Karpas-422 (cell line): Measurements from ENCODE around the gene SAMSN1. TPM values are rescaled to one million over a fixed set of nuclear protein-coding genes. Genes with fewer than 3 reads are reported as not detected.

Source experiments
- DNase-seq: peaks from one replicate; pipeline ENCODE4 v3.0.0-alpha.2; 2015
- H2AFZ ChIP-seq: fragments of 200-600 bp; sonication (generic); 2 replicates; pipeline ENCODE4 v1.6.1; 2014; ENCODE audit warnings: antibody characterized with exemption, low read length, mixed read lengths
- H3K27ac ChIP-seq: fragments of 200-600 bp; sonication (generic); 2 replicates; pipeline ENCODE4 v1.5.1; 2014; ENCODE audit warnings: mild to moderate bottlenecking, low read length, moderate library complexity
- H3K27me3 ChIP-seq: fragments of 200-600 bp; sonication (generic); 2 replicates; pipeline ENCODE4 v1.6.1; 2014; ENCODE audit warnings: low read length, mixed read lengths
- H3K36me3 ChIP-seq: fragments of 200-600 bp; sonication (generic); 2 replicates; pipeline ENCODE4 v1.6.1; 2014; ENCODE audit warnings: low read length, mixed read lengths; ENCODE audit not compliant: insufficient read depth
- H3K4me1 ChIP-seq: fragments of 200-600 bp; sonication (generic); 2 replicates; pipeline ENCODE4 v1.6.1; 2014; ENCODE audit warnings: mild to moderate bottlenecking, low read length, mixed read lengths
- H3K4me2 ChIP-seq: fragments of 200-600 bp; sonication (generic); 2 replicates; pipeline ENCODE4 v1.6.1; 2014; ENCODE audit warnings: low read length, low read depth, mild to moderate bottlenecking; ENCODE audit not compliant: poor library complexity, severe bottlenecking
- H3K4me3 ChIP-seq: fragments of 200-600 bp; sonication (generic); 2 replicates; pipeline ENCODE4 v1.5.1; 2014; ENCODE audit warnings: mild to moderate bottlenecking, antibody characterized with exemption, low read length, mixed read lengths
- H3K79me2 ChIP-seq: fragments of 200-600 bp; sonication (generic); 2 replicates; pipeline ENCODE4 v1.6.1; 2014; ENCODE audit warnings: mild to moderate bottlenecking, low read length, mixed read lengths
- H3K9ac ChIP-seq: fragments of 200-600 bp; sonication (generic); 2 replicates; pipeline ENCODE4 v1.6.0; 2014; ENCODE audit warnings: low read length
- H3K9me2 ChIP-seq: fragments of 200-600 bp; sonication (generic), shearing (Covaris generic); replicated peaks from 2 replicates; pipeline ENCODE4 v1.6.0; 2014; ENCODE audit warnings: mild to moderate bottlenecking, low read length, moderate library complexity; ENCODE audit not compliant: insufficient read depth
- H3K9me3 ChIP-seq: fragments of 300-700, 200-600 bp; sonication (generic); 2 replicates; pipeline ENCODE4 v1.6.1; 2014; ENCODE audit warnings: low read length, mixed read lengths
- H4K20me1 ChIP-seq: fragments of 200-600 bp; sonication (generic); 2 replicates; pipeline ENCODE4 v1.6.1; 2014; ENCODE audit warnings: mild to moderate bottlenecking, antibody characterized with exemption, low read length, low read depth; ENCODE audit not compliant: insufficient read depth
- total RNA-seq: library from RNA; depleted of rRNA; stranded (reverse); fragments of >200 nt; shearing (Covaris generic); gene quantifications from 2 replicates; pipeline ENCODE4 v1.2.3, GENCODE V29; 2014; ENCODE audit warnings: low replicate concordance

The SAMSN1 gene
- total RNA-seq, 1 experiment from 2014 or later, result not detected

GRCh38 chr21:14483296-14483695 lies 62.8 kb downstream of the SAMSN1 start:
- no peaks in the 10 kb centered on the region for H4K20me1 ChIP-seq
- no peak overlapping the region for H3K4me3 ChIP-seq
- H3K79me2 ChIP-seq, result no peaks in the 10 kb centered on the region
- no peak overlapping the region for H3K27ac ChIP-seq
- H3K9ac ChIP-seq, result no peak overlapping the region
- H3K36me3 ChIP-seq, result no peaks in the 10 kb centered on the region
- H3K4me2 ChIP-seq, result no peak overlapping the region
- DNase-seq, result no peak
- H3K9me3 ChIP-seq, result peaks cover 8% of the 10 kb centered on the region; the same call in 1 of the 2 replicates
- H3K9me2 ChIP-seq, result no peaks in the 10 kb centered on the region
- H3K4me1 ChIP-seq, result no peaks in the 10 kb centered on the region
- H2AFZ ChIP-seq, result no peak overlapping the region
- H3K27me3 ChIP-seq, result no peaks in the 10 kb centered on the region

GRCh38 chr21:14482165-14482564 lies 64.0 kb downstream of the SAMSN1 start:
- Histone ChIP-seq H3K36me3 (no peaks in the 10 kb centered on the region), H3K4me2 (no peak overlapping the region), H3K27ac (no peak overlapping the region), H3K27me3 (no peaks in the 10 kb centered on the region), H3K9ac (no peak overlapping the region), H3K9me2 (no peaks in the 10 kb centered on the region), H3K79me2 (no peaks in the 10 kb centered on the region), H3K9me3 (peaks cover 8% of the 10 kb centered on the region; the same call in 1 of the 2 replicates), H3K4me1 (no peaks in the 10 kb centered on the region), H2AFZ (no peak overlapping the region), H4K20me1 (no peaks in the 10 kb centered on the region), H3K4me3 (no peak overlapping the region)
- DNase-seq, result no peak

- H3K36me3 ChIP-seq, result no peaks in the 10 kb centered on the region
- H2AFZ ChIP-seq, result no peak overlapping the region
- no peak overlapping the region for H3K9ac ChIP-seq
- H3K79me2 ChIP-seq, result no peaks in the 10 kb centered on the region
- DNase-seq, result no peak
- no peak overlapping the region for H3K4me2 ChIP-seq
- H3K27ac ChIP-seq, result no peak overlapping the region
- H3K9me3 ChIP-seq, result peaks cover 8% of the 10 kb centered on the region; the same call in 1 of the 2 replicates
- H3K4me3 ChIP-seq, result no peak overlapping the region
- no peaks in the 10 kb centered on the region for H3K4me1 ChIP-seq
- no peaks in the 10 kb centered on the region for H3K9me2 ChIP-seq
- no peaks in the 10 kb centered on the region for H4K20me1 ChIP-seq
- no peaks in the 10 kb centered on the region for H3K27me3 ChIP-seq
These were observed 65.6 kb downstream of the SAMSN1 start for GRCh38 chr21:14480411-14481031.

DNA sequence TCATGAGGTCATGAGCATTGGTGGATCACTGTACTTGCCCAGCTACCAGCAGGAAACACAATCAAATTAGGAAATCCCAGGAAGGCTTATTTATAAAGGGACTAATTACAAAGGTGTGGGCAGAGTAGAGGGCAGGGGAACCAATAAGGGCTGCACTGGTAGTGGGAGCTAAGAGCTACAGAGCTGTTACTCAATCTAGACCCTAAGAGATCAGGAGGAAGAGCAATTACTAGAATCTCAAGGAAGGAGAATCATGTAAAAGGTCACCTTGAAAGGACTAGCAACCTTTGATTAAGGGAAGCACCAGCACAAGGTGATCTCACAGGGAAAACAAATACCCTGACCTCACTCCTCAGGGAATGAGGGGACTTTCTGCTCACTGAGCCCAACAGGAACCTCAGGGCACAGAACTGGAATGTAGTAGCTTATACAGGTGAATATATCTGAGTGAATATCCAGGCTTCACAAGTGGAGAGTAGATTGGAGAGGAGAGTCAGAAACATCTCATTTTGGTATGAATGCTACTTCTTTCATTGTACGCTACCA lies 66.8 kb downstream of the SAMSN1 start:
- H3K36me3 ChIP-seq, result no peaks in the 10 kb centered on the region
- H3K27ac ChIP-seq, result no peak overlapping the region
- no peak overlapping the region for H3K4me3 ChIP-seq
- H3K27me3 ChIP-seq, result no peaks in the 10 kb centered on the region
- no peaks in the 10 kb centered on the region for H4K20me1 ChIP-seq
- H3K4me1 ChIP-seq, result no peaks in the 10 kb centered on the region
- H3K9me2 ChIP-seq, result no peaks in the 10 kb centered on the region
- no peak overlapping the region for H3K9ac ChIP-seq
- H3K4me2 ChIP-seq, result no peak overlapping the region
- H3K9me3 ChIP-seq, result peaks cover 8% of the 10 kb centered on the region; the same call in 1 of the 2 replicates
- no peak overlapping the region for H2AFZ ChIP-seq
- no peaks in the 10 kb centered on the region for H3K79me2 ChIP-seq
- DNase-seq, result no peak

DNA sequence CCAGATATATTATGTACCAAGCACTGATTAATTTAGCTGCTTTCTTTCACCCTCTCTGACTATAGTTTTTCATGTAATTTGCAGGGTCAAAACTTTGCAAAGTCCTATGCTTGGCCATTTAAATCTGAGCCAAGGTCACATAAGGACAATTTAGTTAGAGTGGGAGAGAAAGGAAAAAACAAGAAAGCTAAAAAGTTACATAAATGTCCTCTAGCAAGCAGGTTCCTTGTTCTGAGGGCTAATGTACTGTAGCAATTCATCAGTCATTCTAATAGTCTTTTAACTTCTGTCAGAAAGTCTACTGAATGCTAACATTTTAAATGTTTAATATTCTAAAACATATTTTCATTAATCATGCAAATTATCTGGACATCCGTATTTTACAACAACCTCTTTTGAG lies 68.3 kb downstream of the SAMSN1 start:
- no peaks in the 10 kb centered on the region for H3K79me2 ChIP-seq
- H3K9ac ChIP-seq, result no peak overlapping the region
- H4K20me1 ChIP-seq, result no peaks in the 10 kb centered on the region
- no peak overlapping the region for H3K4me3 ChIP-seq
- no peak overlapping the region for H3K4me2 ChIP-seq
- no peaks in the 10 kb centered on the region for H3K9me2 ChIP-seq
- no peaks in the 10 kb centered on the region for H3K36me3 ChIP-seq
- H3K27ac ChIP-seq, result no peak overlapping the region
- 0 out of 2 replicates have a peak, but pooled peaks cover 3% of the 10 kb centered on the region for H3K9me3 ChIP-seq
- H2AFZ ChIP-seq, result no peak overlapping the region
- DNase-seq, result no peak
- H3K4me1 ChIP-seq, result no peaks in the 10 kb centered on the region
- H3K27me3 ChIP-seq, result no peaks in the 10 kb centered on the region

GRCh38 chr21:14477133-14477532 lies 69.0 kb downstream of the SAMSN1 start:
- no peak overlapping the region for H3K27ac ChIP-seq
- H3K4me3 ChIP-seq, result no peak overlapping the region
- H3K36me3 ChIP-seq, result no peaks in the 10 kb centered on the region
- no peaks in the 10 kb centered on the region for H3K4me1 ChIP-seq
- H3K9me3 ChIP-seq, result 0 out of 2 replicates have a peak, but pooled peaks cover 3% of the 10 kb centered on the region
- H4K20me1 ChIP-seq, result no peaks in the 10 kb centered on the region
- no peaks in the 10 kb centered on the region for H3K79me2 ChIP-seq
- no peak overlapping the region for H2AFZ ChIP-seq
- no peaks in the 10 kb centered on the region for H3K9me2 ChIP-seq
- DNase-seq, result no peak
- H3K27me3 ChIP-seq, result no peaks in the 10 kb centered on the region
- no peak overlapping the region for H3K9ac ChIP-seq
- no peak overlapping the region for H3K4me2 ChIP-seq

DNA sequence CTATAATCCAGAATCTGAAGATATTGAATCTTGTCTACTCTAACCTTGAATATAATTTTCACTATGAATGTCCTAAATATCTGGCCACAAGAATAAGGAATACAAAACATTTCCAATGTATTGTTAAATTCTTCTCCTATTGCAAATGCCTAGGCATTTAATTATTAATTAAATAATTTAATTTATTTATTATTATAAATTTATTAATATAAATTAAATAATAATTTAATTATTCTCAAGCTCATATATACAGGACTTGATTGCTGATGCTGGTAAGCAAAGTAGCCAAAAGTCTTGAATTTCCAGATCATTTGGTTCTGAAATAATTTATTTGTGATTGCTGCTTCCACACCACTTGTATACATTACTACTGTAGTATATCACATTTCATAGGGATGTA lies 71.1 kb downstream of the SAMSN1 start:
- Histone ChIP-seq H3K79me2 (no peaks in the 10 kb centered on the region), H3K9me3 (no peaks in the 10 kb centered on the region; the same call in 1 of the 2 replicates), H3K9ac (no peak overlapping the region), H3K27me3 (no peaks in the 10 kb centered on the region), H3K4me2 (no peak overlapping the region), H3K4me1 (no peaks in the 10 kb centered on the region), H2AFZ (no peak overlapping the region), H3K9me2 (no peaks in the 10 kb centered on the region), H4K20me1 (no peaks in the 10 kb centered on the region), H3K27ac (no peak overlapping the region), H3K36me3 (no peaks in the 10 kb centered on the region), H3K4me3 (no peak overlapping the region)
- no peak for DNase-seq

DNA sequence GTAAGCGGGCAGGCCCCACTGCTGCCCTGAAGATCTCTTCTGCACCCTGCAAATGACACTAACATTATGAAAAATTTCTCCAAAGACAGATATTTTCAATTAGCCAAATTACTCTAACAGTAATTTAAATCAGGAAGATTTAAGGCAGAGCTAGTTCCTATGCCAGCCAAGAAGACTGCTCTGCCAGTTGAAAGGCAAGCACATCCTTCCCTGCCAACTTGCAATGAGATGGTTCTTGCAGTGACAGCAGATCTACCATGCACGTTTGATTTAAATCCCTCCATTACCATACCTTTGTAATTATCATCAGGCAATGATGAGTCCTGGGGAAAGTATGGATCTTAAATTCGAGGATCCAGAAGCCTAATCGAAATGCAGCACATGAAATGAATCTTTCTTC lies 76.5 kb downstream of the SAMSN1 start:
- Histone ChIP-seq H3K79me2 (no peaks in the 10 kb centered on the region), H4K20me1 (no peaks in the 10 kb centered on the region), H3K4me3 (no peak overlapping the region), H2AFZ (no peak overlapping the region), H3K36me3 (no peaks in the 10 kb centered on the region), H3K27me3 (no peaks in the 10 kb centered on the region), H3K27ac (no peak overlapping the region), H3K4me2 (no peak overlapping the region), H3K9me2 (no peaks in the 10 kb centered on the region), H3K4me1 (no peaks in the 10 kb centered on the region), H3K9ac (no peak overlapping the region), H3K9me3 (no peaks in the 10 kb centered on the region; the same call in 1 of the 2 replicates)
- no peak for DNase-seq
